ENCODE results near the gene FAM72D.
"Not testable (repeated sequence)": the region's sequence is repeated elsewhere in the genome, so short reads cannot be mapped to it uniquely, and the experiment has no call there.

The FAM72D gene

DNA sequence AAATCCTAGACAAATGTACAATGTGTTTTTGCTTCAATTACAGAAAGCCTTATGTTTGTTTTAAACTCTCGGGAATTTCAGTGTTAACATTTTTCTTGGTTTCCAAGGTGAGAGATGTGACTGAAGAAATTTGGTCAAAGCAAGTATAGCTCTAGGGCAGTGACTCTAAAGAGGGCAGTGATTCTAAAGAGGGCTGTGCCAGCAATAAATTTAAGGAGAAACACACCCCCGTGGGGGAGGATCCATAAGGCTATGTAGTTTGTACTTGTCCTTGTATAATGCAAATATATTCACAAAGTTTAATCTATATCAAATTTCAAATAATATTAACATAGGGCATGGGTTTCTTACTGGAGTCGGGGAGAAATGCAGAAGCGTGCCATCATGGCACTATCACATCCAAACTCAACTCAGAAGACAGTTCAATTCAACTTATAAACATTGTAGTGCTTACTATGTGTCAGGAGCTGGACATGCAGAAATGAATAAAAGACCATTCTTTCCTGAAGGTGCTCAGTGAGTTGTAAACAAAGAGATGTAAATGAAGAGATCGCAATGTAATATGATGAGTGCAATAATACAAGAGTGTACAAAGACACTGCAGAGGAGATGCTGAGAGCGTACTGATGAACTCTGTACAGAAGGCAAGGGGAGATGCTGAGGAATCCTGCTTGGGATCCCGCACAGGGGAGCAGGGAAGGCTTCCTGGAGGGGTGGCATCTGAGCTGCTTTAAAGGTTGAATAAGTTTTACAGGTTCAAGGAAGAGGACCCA, 13.1 kb upstream of the FAM72D start:
- H3K27ac ChIP-seq, result not testable (repeated sequence)

DNA sequence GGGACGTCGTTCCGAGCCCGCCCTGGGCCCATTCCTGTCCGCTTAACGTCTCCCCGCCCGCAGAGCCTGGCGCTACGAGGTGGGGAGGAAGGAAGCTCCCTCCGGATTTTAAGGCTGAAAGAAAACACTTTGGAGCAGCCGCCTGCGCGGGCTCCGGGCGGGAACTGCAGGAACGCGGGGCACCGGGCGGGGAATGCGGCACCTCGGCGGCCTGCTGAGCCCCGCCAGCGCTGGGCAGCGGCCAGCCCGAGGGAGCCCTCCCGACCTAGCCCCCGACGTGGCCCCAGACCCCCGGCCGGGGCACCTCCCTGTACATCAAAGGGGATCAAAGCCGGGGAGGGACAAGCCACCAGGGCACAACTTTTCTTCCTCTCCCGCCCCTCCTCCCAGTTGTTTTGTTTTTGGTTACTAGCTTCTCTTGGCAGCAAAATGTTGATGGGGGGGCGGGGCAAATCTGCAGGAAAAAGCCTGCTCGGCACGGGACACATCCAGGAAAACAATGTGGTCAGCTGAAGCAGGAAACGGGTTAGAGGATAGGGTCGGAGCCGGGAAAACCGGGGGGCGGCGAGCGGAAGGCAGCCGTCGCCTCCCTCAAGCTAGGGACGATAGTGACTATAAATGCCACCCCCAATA, 2.1 kb upstream of the FAM72D start:
- H3K27ac ChIP-seq, result not testable (repeated sequence)

DNA sequence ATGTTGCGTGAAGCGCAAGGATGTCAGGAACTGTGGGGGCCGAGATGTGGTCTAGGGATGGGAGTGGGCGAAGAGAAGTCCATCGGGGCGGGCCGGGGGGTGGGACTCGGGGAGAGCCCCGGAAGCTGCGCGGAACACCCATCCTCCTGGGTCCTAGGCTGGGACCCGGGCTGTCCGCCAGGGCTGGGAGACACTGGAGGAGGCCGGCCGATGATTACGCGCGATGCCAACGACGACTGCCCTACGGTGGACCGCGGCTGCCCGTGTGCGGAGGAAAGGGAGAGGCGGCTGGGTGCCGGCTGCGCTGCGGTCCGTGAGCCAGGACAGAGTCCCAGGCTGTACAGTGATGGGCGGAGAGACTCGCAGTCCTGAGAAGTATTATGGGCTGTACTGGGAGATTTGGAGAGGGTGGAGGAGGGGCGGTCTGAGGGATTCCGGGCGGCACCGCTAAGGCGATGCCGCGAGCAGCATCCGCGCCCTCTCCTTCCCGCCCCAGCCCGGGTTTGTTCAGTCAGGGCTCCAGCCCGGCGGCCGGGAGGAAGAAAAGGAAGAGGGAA, 1.0 kb upstream of the FAM72D start:
- H3K27ac ChIP-seq, result not testable (repeated sequence)

DNA sequence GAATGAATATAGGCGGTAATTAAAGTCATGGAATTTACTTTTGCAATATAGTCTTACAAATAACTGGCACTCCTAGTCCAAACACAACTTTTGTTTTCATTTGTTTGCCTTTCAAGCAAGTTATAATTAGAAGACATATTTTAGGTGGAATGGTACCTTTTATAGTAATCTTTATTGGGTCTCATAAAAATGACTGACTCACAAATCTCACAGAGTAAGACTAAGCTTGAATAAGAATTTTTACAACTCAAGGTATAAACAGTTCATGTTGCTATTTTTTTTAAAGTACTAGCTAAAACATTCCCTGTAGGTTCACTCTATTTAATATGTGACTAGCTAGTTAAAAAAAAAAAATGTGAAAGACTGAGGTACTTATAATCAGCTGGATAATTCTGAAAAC, 6.0 kb downstream of the FAM72D start:
- H3K27ac ChIP-seq, result not testable (repeated sequence)

DNA sequence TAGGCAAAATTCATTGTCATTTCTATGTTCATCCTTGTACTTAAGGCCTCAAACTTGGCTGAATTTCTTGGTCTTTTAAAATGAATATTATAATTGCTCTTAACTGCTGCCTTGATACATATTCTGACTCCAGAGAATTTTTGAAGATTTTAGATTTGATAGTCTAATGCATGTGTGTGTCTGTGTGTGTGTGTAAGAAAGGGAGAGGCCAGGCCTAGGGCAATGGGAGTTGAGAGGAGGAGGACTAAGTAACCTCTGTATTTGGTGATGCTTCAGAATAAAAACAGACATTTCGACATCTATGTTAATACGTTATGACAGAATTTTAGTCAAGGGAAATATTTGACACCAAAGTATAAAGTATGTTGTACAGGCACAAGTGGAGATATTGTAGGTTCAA, 7.5 kb downstream of the FAM72D start:
- H3K27ac ChIP-seq, result not testable (repeated sequence)

DNA sequence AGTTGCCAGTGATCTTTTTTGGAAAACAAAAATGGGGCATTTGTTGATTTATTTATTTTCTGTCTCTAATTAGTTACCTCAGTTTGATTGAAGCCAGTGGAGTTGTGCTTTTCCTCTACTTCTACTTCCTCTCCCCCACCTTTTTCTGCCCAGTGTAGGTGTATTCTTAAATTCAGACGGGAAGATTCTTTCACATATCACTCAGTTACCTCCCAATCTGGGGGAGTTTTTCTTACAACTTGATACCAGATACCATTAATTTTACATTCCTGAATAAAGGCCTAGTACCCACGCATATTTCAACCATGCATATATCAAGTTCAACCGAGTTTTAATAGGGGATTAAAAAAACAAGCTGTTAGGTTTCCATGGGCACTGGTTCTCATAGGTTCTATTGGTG, 15.9 kb downstream of the FAM72D start:
- not testable (repeated sequence) for H3K27ac ChIP-seq

DNA sequence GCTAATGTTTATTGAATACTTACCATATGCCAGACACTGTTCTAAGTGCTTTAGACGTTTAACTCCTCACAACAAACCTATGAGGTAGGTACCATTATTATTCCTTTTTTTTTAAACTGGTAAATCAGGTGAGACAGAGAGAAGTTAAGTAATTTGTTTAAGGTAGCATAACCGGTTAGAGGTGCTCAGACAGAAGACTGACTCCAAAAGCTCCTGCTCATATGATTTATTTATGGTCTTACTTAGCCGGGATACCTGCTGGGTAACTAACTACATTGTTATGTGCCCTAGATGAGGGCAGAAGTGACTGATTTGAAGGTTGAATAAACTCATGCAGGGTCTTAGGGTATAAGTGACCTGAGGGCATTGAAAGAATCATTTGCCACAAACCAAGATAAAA, 16.9 kb downstream of the FAM72D start:
- H3K27ac ChIP-seq, result not testable (repeated sequence)

DNA sequence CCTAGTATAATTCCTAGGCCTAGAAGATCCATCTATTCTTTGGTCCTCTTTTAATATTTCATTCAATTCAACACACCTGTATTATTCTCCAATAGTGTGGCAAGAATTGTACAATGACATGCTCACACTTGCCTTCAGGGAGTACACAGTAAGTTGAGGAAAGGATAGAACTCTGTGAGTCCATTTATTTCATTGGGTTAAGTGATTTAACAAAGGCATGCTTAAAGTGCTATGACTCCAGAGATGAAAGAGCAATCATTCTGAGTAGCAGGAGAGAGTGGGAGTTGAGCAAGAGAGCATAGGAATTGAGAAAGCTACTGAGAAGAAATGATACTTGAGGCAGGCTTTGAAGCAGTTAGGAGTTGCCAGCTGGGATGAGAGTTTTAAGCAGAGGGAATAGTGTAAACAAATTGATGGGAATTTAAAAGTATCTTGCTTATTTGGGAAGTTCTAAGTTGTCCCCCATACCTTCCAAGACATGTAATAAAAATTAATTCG, 18.8 kb downstream of the FAM72D start:
- not testable (repeated sequence) for H3K27ac ChIP-seq

DNA sequence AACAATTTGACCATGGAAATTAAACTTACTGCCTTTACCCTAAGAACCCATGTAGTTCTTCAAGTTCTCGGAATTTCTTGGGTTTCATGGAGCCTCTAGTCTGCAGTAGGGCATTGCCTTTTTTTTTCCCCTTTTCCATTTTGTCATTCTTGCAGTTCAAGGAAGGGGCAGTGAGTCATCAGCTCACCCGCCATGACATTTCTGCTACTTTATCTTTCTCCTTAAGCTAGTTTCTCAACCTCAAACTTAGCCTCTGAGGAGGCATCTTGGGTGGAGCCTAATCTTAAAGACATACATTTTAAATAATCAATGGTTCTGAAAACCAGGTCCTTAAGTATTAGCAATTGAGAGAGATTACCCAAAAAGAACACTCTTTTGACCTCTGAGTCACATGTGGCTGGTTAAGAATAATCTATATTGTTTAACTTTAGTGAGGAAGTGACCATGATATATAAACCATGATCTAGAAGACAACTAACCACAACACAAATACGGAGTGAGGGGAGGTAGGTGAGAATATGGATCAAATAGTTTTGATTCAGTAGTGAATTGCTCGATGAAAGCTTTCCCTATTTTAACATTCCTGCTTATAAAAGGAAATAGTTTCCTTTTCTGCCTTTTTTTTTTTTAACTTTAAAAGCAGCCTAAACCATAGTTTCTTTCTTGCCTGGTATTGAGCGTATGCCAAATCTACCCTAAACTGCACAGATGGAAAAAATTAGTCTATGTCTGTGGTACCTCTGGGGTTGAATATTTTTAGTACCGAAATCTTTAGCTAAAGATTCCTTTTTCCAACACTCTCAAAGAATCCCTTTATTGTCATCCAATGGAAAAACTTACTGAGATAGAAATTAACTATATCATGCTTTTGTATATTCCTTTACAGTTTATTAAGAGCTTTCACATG, 20.1 kb downstream of the FAM72D start:
- not testable (repeated sequence) for H3K27ac ChIP-seq

DNA sequence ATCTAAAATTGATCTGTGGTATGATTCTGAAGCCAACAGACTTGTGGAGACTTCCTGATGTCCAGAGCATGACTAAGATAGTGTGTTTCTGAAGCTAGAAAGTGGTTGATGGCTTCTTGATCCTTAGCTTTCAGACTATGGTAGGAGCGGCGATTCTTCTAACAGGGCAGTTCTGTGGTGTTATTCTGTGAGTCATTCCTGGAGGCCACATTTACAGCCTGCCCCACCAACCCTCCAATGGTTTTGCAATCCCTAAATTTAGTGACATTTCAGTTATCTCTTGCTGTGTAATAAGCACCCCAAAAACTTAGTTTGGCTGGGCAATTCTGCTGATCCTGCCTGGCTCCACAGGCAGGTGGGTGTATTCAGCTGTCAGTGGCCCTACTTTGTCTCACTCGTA, 24.1 kb downstream of the FAM72D start:
- not testable (repeated sequence) for H3K27ac ChIP-seq

DNA sequence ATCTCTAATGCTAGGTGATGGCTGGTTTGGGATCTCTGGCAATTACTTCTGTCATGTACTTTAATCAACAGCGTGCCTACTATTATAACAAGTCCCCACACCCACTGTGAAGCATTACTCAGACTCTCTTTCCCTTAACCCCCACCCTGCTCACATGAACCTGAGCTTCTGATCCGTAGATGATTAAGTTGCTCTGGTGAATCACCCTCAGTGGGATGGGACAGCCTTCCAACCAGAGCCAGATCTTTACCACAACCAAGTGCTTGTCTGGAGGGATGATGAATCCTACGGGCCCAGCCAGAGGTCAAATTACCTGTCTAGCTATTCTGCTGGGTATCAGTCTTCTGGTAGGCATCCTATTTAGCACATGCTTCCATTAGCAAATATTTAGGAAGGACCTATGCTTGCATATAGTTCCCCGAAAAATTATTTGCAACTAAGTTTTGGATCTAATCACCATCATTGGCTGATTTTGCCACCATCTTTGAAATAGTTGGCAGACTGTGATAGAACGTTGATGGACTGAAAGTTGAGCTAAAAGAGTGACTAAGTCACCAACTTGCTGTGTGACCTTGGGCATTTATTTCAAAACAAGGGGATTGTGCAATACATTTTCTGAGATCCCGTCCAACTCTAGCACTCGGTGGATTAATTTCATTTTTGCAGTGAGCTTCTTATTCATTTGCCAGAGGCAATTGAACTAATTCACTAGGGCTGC, 26.7 kb downstream of the FAM72D start:
- H3K27ac ChIP-seq, result not testable (repeated sequence)

DNA sequence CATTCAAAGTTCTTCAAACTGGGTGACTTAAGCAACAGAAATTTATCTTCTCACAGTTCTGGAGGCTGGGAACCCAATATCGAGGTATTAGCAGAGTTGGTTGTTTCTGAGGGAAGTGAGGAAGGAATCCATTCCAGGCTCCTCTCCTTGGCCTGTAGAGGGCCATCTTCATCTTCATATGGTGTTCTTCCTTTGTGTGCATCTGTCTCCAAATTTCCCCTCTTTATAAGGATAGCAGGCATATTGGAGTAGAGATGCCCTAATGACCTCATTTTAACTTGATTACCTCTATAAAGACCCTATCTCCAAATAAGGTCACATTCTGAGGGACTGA, 27.3 kb downstream of the FAM72D start:
- H3K27ac ChIP-seq, result not testable (repeated sequence)

DNA sequence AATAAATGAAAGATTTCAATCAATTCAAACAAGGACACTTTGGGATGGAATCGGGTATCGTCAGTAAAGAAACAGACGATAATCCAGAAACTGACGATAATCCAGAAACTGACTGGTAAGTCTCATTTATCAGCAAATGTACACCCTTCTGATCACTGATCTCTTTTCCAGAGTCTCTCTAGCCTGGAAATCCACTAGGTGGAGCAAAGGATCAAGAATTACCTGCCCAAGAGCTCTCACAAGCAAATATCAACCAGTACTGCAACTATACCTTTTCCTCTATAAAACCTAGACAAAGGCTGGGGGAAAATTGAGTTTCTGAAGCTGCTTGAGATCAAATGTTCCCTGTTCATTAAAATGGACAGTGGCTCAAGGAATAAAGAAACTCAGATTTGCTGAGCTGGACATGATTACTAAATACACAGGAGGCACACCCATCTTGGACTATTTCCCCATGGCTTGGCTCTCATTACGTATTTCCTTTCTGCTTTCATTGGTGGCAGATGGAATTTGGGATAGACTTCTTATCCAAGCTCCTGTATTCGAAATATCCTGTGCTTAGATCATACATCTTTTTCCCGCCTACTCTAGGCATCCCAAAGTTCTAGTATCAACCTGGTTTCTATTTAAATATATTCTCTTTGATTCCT, 28.3 kb downstream of the FAM72D start:
- not testable (repeated sequence) for H3K27ac ChIP-seq

DNA sequence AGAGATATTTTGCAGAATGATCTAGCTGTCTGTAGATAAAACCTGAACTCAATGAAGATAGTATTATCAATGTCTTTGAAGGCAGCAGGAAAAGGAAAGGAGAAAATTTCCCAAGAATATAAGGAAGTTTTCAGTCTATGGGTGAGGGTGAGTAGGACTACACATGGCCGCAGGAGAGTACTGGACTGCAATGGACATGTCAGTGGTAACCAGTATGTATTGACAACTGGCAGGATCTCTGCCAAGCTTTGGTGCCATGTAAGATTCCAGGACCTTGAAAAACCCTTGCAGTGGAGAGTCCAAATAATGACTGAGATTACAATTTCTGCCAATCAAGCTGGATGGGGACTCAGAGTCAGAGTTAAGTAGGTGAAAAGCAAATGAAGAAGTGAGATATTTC, 29.3 kb downstream of the FAM72D start:
- not testable (repeated sequence) for H3K27ac ChIP-seq

DNA sequence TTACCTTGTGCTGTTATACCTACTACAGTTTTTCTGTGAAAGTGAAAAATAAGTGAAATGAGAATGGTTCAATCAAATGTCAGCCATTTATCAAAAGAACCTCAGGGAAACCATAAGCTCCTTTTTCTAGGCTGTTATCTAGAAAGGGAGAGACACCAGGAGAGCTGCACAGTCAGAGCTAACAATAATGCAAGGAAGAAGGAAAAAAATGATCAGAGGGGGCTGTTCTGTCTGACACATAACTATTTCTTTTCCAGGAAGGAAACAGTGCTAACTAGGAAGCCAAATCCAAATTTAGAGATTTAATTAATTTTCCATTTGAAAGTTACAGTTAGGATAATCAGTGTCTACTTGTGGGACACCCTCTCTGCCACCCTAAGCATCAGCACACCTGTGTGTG, 31.4 kb downstream of the FAM72D start:
- not testable (repeated sequence) for H3K27ac ChIP-seq

DNA sequence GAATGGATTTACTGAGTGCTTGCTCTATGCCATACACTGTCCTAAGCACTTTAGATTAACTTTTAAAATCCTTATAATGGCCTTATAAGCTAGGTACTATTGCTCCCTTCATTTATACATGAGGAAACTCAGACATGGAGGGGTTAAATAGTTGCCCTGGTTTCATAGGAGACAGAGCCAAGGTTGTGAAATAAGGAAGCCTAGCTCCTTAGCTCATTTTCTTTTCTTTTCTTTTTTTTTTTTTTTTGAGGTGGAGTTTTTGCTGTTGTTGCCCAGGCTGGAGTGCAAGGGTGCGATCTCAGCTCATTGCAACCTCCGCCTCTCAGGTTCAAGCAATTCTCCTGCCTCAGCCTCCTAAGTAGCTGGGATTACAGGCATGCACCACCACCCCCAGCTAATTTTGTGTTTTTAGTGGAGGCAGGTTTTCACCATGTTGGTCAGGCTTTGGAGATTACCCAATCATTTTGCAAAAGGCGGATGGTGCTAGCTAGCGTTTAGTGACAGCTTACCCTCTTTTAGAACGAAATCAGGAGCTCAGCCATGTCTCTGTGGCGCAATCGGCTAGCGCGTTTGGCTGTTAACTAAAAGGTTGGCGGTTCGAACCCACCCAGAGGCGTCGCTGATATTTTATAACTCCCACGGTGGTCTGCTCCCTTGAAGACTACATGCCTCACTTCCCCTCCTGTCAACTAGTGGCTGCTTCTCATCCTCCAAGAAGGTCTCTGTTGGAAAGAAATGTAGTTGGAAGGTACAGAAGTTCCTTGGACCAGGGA, 33.1 kb downstream of the FAM72D start:
- not testable (repeated sequence) for H3K27ac ChIP-seq

DNA sequence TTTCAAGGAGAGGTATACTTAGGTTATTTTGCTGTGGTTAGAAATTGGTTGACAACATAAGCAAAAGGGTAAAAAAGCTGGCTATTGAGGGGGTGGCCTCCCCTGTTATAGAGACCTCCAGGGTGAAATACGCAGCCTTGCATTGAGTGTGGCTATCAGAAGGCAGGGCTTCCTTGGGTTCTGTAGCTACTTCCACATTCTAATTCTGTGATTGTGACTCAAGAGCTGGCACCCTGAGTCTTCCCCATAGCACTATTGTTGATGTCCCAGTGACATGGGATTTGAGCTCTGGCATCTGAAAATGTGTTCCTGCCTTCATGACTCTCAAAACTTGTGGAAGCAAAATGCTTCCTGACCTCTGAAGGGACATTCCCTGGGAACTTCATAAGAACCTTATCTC, 38.7 kb downstream of the FAM72D start:
- H3K27ac ChIP-seq, result not testable (repeated sequence)

DNA sequence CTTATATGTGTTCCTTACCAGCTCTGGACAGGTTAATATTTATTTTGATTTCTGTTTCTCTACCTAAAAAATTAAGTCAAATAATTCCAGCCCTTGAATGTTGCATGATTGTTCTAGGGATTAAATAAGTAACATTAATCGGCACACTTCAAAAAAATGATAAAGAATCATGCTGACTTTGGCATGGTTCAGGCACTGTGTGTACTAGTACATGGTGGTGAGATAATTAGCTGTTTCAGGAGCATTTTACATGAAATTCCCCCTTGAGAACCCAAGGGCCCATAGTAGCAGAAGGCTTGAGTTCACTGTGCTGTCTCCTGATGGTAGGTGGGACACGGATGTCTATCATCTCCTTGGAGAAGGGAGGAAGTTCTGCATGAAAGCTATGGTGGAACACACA, 44.8 kb downstream of the FAM72D start:
- H3K27ac ChIP-seq, result not testable (repeated sequence)

DNA sequence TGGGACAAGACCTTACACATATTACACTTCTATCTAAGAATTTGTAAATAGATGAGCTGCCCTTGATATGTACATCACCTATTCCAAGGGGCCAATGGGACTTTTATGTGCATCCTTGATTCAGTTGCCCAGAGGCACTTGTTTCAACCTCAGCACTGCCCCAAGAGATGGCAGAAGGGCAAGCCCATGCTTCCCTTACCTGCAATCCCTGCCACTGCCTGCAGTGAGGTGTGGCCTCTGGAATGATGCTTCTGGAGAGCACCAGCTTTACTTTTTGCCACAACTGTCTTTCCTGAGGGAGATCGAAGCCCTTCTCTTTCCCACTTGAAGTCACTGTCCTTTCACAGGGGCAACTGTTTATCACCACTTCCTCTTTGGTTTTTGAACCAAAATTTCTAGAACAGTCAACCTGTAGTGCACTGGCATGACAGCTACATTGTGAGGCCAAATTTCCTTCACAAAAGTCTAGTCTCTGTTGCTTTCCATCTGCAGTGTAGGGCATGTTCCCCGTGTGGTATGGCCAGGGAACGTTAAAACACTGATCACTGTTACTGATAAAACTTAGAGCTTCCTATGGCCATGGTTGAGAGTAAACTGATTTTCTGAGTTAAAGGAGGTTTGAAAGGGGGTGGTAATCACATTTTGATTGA, 48.6 kb downstream of the FAM72D start:
- not testable (repeated sequence) for H3K27ac ChIP-seq

DNA sequence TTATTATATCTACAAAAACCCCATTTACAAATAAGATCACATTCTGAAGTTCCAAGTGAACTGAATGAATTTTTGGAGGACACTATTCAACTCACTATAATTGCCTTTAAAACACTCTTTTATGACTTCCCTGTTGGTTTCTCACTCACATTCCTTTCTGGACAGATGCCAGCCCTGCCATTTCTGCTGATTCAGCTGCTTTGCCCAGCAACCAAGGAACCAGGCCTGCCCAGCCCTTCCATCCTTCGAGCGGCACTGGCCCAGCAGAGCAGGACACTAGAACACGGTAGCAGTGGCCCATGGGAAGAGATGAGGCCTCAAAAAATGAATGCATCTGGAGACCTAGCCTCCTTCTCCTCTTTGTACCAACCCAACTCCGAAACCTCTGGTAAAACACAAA, 50.5 kb downstream of the FAM72D start:
- not testable (repeated sequence) for H3K27ac ChIP-seq

Data from 22Rv1 (cell line).